HL-60/S4 treated with retinoic acid at 250 ng/mL for 4 days and 3 days (cell line): ENCODE measurements around the gene DPF3.

Experiments
- in situ Hi-C: fragments of 300-500 bp; cut with MboI; formaldehyde crosslinking; loops from 2 replicates; pipeline ENCODE4 v1.7.0; 2022; ENCODE audit warnings: low sequenced_read_pairs

The DPF3 gene

GRCh38 chr14:72802588-72802946, 91.3 kb downstream of the DPF3 start:
- in situ Hi-C loops: no loop called here

GRCh38 chr14:72801836-72802587, 91.9 kb downstream of the DPF3 start:
- in situ Hi-C loops: no loop called here

- in situ Hi-C loops: no loop called here
Measured at GRCh38 chr14:72801381-72801812, 92.5 kb downstream of the DPF3 start.

GRCh38 chr14:72800848-72801370, 93.0 kb downstream of the DPF3 start:
- in situ Hi-C loops: no loop called here

- in situ Hi-C loops: no loop called here
Measured at GRCh38 chr14:72800296-72800695, 93.6 kb downstream of the DPF3 start.

DNA sequence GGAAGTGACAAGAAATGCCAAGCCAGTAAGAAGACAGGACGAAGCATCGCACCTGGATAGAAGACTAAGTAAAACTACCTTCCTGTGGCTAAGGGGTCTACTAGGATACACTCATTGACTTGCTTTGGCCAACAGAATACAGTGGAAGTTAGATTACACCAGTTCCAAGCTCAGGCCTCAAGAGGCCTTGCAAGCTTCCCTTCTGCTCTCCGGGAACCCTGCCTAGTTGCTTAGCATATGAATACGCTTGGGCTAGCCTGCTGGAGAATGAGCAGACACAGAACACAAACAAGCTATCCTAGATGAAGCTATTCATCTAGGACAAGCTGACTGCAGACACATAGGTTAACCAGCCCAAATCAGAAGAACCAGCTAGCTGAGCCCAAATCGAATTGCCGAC, 97.0 kb downstream of the DPF3 start:
- in situ Hi-C loops: no loop called here

- in situ Hi-C loops: no loop called here
Measured at GRCh38 chr14:72793156-72793939, 100.6 kb downstream of the DPF3 start.

DNA sequence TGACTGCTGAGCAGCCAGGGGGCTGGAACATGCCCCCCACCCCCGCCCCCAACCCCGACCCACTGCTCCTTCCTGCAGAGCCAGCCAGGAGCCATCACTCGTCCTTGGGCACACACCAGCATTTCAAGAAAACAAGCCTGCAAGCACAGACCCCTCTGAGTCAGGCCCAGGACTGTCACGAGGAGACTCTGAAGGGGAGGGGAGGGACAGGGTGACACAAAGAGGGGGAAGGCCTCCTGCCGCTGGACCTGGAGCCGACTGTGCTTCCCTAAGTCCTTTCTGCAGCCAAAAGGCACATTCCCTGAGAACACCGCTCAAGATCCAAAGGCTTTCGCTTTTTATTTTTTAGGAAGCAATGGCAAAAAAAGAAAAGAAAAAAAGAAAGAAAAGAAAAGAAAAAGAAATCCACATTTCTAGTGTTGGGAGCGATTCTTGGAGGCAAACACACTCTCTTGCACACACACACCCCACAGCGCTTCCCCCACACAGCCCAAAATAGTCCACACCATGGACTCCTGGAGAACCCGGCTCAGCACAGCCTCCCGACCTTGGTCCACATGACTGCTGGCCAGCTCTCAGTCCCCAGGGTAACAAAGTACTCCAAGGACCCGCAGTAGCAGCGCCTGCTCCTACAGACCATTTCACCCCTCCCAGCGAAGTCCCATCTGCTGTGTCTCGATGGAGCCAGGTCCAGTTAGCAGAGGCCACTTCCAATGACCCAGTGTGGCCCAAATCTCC, 101.7 kb downstream of the DPF3 start:
- in situ Hi-C loops: no loop called here

- in situ Hi-C loops: no loop called here
Measured at GRCh38 chr14:72790887-72791566, 102.9 kb downstream of the DPF3 start.

- in situ Hi-C loops: no loop called here
Measured at GRCh38 chr14:72788972-72789728, 104.8 kb downstream of the DPF3 start.

- in situ Hi-C loops: no loop called here
Measured at GRCh38 chr14:72788255-72788654, 105.6 kb downstream of the DPF3 start.

DNA sequence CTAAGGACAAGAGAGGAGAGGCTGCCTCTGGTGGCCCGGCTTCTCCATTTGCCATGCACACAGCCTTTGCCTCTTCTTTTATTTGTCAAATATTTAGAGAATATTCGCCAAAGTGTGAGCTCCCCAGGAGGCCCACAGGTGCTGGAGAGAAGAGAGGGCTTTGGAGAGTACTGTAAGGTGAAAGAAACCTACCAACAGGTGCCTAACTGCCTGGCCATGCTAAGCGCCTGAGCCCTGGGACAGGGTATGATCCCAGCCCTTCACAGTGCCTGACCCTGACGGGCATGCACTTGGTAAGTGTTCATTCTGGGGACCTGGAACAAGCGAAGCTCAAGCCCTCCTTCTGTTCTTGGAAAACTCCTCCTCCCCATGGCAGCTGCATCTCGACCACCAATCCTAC, 106.1 kb downstream of the DPF3 start:
- in situ Hi-C loops: no loop called here

- in situ Hi-C loops: no loop called here
Measured at GRCh38 chr14:72786378-72787350, 107.2 kb downstream of the DPF3 start.

GRCh38 chr14:72783741-72784140, 110.2 kb downstream of the DPF3 start:
- in situ Hi-C loops: no loop called here

GRCh38 chr14:72782817-72783216, 111.1 kb downstream of the DPF3 start:
- in situ Hi-C loops: no loop called here

- in situ Hi-C loops: no loop called here
Measured at GRCh38 chr14:72781561-72782508, 112.1 kb downstream of the DPF3 start.

GRCh38 chr14:72780751-72781150, 113.2 kb downstream of the DPF3 start:
- in situ Hi-C loops: no loop called here

DNA sequence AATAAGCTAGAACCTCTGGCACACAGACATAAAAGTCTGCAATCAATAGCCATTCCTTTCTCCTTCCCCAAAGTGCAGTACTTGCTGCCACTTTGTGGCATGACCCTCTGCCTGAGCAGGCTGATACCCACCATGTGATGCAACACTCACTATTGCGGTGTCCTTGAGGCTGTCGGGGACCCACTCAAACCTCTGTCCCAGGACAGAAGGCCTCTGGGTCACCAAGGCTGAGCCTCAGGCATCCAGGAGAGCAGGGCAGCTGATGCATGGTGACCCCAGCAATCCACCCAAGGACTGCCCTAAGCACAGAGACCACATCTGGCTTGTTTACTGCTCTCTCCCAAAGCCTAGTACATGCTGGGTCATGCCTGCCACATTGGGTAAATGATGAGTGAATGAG, 114.2 kb downstream of the DPF3 start:
- in situ Hi-C loops: no loop called here
